Islet precursor cell (in vitro differentiated cells): ENCODE results near the gene MAP3K4.
"Not testable (repeated sequence)": the region's sequence is repeated elsewhere in the genome, so short reads cannot be mapped to it uniquely, and the experiment has no call there.

ENCODE experiments used
- DNase-seq: peaks from one replicate; pipeline ENCODE4 v3.0.0-alpha.2; 2018

Gene MAP3K4

GRCh38 chr6:160972594-160972993 lies 19.0 kb upstream of the MAP3K4 start:
- DNase-seq, result not testable (repeated sequence)

GRCh38 chr6:160973311-160974250 lies 18.0 kb upstream of the MAP3K4 start:
- no peak for DNase-seq

GRCh38 chr6:160974304-160974771 lies 17.2 kb upstream of the MAP3K4 start:
- no peak for DNase-seq

- no peak for DNase-seq
Measured at GRCh38 chr6:160975162-160975561, 16.4 kb upstream of the MAP3K4 start.

GRCh38 chr6:160975961-160976360 lies 15.6 kb upstream of the MAP3K4 start:
- DNase-seq, result not testable (repeated sequence)

GRCh38 chr6:160978141-160978901 lies 13.2 kb upstream of the MAP3K4 start:
- DNase-seq, result no peak

- DNase-seq, result no peak
Measured at GRCh38 chr6:160979061-160979708, 12.4 kb upstream of the MAP3K4 start.

GRCh38 chr6:160983377-160983948 lies 8.1 kb upstream of the MAP3K4 start:
- DNase-seq, result not testable (repeated sequence)

- DNase-seq, result no peak
Measured at GRCh38 chr6:160986851-160987250, 4.7 kb upstream of the MAP3K4 start.

GRCh38 chr6:160987265-160987664 lies 4.3 kb upstream of the MAP3K4 start:
- no peak for DNase-seq

GRCh38 chr6:160990847-160991405 lies 643 bp upstream of the MAP3K4 start:
- DNase-seq, result no peak

- DNase-seq, result peak; percentile 78
Measured at GRCh38 chr6:160992061-160992979, 751 bp downstream of the MAP3K4 start.

- no peak for DNase-seq
Measured at GRCh38 chr6:160992980-160993314, 1.4 kb downstream of the MAP3K4 start.

GRCh38 chr6:160995271-160995670 lies 3.7 kb downstream of the MAP3K4 start:
- DNase-seq, result no peak

- no peak for DNase-seq
Measured at GRCh38 chr6:160996131-160996601, 4.6 kb downstream of the MAP3K4 start.

- DNase-seq, result no peak
Measured at GRCh38 chr6:160998217-160998616, 6.6 kb downstream of the MAP3K4 start.

- no peak for DNase-seq
Measured at GRCh38 chr6:160998766-160999165, 7.2 kb downstream of the MAP3K4 start.

- DNase-seq, result no peak
Measured at GRCh38 chr6:160999516-160999915, 7.9 kb downstream of the MAP3K4 start.

GRCh38 chr6:161000632-161001031 lies 9.1 kb downstream of the MAP3K4 start:
- DNase-seq, result no peak

- DNase-seq, result no peak
Measured at GRCh38 chr6:161001421-161001820, 9.9 kb downstream of the MAP3K4 start.

GRCh38 chr6:161003336-161003735 lies 11.8 kb downstream of the MAP3K4 start:
- DNase-seq, result no peak
